ENCODE measurements around the gene PDX1.

GRCh38 chr13:27971776-27972477 lies 52.1 kb downstream of the PDX1 start:
- TF ChIP-seq CTCF (IDR thresholded peaks at IDR 0.05; ENCODE audit: low read depth, low read length, poor library complexity, severe bottlenecking) (no peak), EZH2phosphoT487 (IDR thresholded peaks at IDR 0.05; ENCODE audit: borderline replicate concordance, low read length) (no peak)

All from DOHH2 (cell line).